A673 (cell line): Measurements from ENCODE around the gene HSD17B3. TPM values are rescaled to one million over a fixed set of nuclear protein-coding genes. Genes with fewer than 3 reads are reported as not detected.

ENCODE experiments used
- BruUV-seq: library from RNA; stranded (reverse); fragments of 400-500 nt; replicated peaks from 2 replicates; lab custom pipeline; 2021; lab: Mats Ljungman, UMichigan
- CTCF ChIA-PET: fragments of 300-600 bp; sonication (Branson Sonifier 250); formaldehyde crosslinking; loops from one replicate; lab custom pipeline; 2022; ENCODE audit warnings: antibody characterized with exemption; lab: Charles Lee
- POLR2A ChIA-PET: fragments of 300-600 bp; sonication (Branson Sonifier 250); formaldehyde crosslinking; loops from one replicate; lab custom pipeline; 2022; ENCODE audit warnings: antibody characterized with exemption; ENCODE audit not compliant: low non-redundant PET; lab: Charles Lee
- DNase-seq: peaks from one replicate; pipeline ENCODE4 v3.0.0-alpha.2; 2015; ENCODE audit warnings: low spot score
- H3K27ac ChIP-seq: fragments of 200-600 bp; sonication (generic); 2 replicates; pipeline ENCODE4 v1.5.1; 2016; ENCODE audit warnings: mixed run types, low read depth, mild to moderate bottlenecking, mixed read lengths, antibody characterized with exemption, low read length; ENCODE audit not compliant: poor library complexity, severe bottlenecking
- H3K27me3 ChIP-seq: fragments of 200-600 bp; sonication (generic); replicated peaks from 2 replicates; pipeline ENCODE4 v1.6.1; 2017; ENCODE audit warnings: mixed run types, low read depth, mild to moderate bottlenecking, mixed read lengths, antibody characterized with exemption, low read length; ENCODE audit not compliant: insufficient read depth, poor library complexity
- H3K36me3 ChIP-seq: fragments of 200-600 bp; sonication (generic); 2 replicates; pipeline ENCODE4 v1.6.1; 2016; ENCODE audit warnings: mixed run types, mild to moderate bottlenecking, mixed read lengths, antibody characterized with exemption, low read length; ENCODE audit not compliant: insufficient read depth, poor library complexity, severe bottlenecking
- H3K4me1 ChIP-seq: fragments of 200-600 bp; sonication (generic); 2 replicates; pipeline ENCODE4 v1.6.1; 2017; ENCODE audit warnings: mixed run types, mild to moderate bottlenecking, mixed read lengths, antibody characterized with exemption, low read length; ENCODE audit not compliant: insufficient read depth, poor library complexity, severe bottlenecking
- H3K4me3 ChIP-seq: fragments of 200-600 bp; sonication (generic); 2 replicates; pipeline ENCODE4 v1.5.1; 2016; ENCODE audit warnings: low read depth, mixed run types, mild to moderate bottlenecking, mixed read lengths, low read length; ENCODE audit not compliant: poor library complexity, severe bottlenecking
- H3K9me3 ChIP-seq: fragments of 200-600 bp; sonication (generic); 2 replicates; pipeline ENCODE4 v1.6.1; 2016; ENCODE audit warnings: mixed run types, low read depth, mild to moderate bottlenecking, mixed read lengths, antibody characterized with exemption, low read length; ENCODE audit not compliant: poor library complexity, severe bottlenecking
- EZH2 ChIP-seq: fragments of 200-600 bp; sonication (generic); IDR thresholded peaks from 2 replicates; pipeline ENCODE4 v1.6.1; 2017; ENCODE audit warnings: borderline replicate concordance, low read depth, mild to moderate bottlenecking, mixed read lengths, antibody characterized with exemption, low read length; ENCODE audit not compliant: poor library complexity, severe bottlenecking
- intact Hi-C: fragments of 100-400 bp; cut with micrococcal nuclease; formaldehyde crosslinking; loops from one replicate; pipeline ENCODE4 v1.10.0; 2022; ENCODE audit not compliant: unreplicated experiment
- total RNA-seq: library from RNA; stranded (reverse); gene quantifications from 2 replicates; pipeline ENCODE4 v1.2.3, GENCODE V29; 2021
- TF ChIP-seq, protein P1 (sequence below): fragments of 300-800, 200-600 bp; sonication (generic); conservative IDR thresholded peaks from 2 replicates; pipeline ENCODE4 v1.5.1; 2017; ENCODE audit warnings: low read depth, mild to moderate bottlenecking, antibody characterized with exemption, low read length, moderate library complexity, mixed read lengths

Gene HSD17B3
- total RNA-seq, 1 experiment from 2014 or later, result not detected

DNA sequence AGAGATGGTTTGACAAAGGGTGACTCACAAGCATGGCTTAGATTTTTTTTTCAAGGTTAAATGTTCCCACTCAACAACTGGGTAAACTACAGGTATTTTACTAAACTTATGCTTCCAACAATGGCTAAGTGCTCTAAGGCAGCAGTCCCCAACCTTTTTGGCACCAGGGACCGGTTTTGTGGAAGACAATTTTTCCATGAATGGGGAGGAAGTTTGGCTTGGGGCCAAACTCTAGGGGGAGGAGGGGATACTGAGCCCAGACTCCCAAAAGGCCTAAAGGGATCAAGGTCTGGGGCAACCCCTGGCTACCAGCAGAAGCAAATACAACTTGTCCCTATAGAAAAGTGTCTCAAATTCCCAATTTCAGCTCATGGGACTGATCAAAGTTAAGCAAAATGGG lies 32.0 kb upstream of the HSD17B3 start:
- CTCF ChIA-PET, result no interaction called here
- intact Hi-C loops, result no loop called here

DNA sequence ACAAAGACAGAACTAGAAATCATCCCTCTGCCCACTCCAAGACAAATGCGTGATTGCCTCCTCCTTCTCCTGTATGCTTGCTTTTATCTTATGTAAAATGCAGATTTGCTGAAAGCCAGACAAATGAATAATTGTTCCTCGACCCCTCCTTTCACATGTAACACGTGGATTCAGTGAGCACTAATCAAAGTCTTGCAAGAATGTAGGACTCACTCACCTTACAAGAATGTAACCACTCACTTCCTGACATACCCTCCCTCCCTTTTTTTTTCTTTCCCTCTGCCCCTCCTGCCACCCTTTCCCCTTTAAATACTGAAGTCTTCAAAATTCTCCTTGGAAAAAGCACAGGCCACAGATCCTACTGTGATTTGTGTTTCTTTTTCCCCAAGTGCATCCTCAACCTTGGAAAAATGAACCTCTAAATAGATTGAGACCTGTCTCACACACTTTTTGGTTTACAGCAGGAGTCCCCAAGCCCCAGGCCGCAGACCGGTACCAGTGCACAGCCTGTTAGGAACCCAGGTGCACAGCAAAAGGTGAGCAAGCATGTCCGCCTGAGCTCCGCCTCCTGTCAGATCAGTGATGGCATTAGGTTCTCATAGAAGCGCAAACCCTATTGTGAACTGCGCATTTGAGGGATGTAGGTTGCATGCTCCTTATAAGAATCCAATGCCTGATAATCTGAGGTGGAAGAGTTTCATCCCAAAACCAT lies 29.4 kb upstream of the HSD17B3 start:
- POLR2A ChIA-PET, result no interaction called here
- no peak for TF ChIP-seq EZH2
- TF ChIP-seq, protein P1, sequence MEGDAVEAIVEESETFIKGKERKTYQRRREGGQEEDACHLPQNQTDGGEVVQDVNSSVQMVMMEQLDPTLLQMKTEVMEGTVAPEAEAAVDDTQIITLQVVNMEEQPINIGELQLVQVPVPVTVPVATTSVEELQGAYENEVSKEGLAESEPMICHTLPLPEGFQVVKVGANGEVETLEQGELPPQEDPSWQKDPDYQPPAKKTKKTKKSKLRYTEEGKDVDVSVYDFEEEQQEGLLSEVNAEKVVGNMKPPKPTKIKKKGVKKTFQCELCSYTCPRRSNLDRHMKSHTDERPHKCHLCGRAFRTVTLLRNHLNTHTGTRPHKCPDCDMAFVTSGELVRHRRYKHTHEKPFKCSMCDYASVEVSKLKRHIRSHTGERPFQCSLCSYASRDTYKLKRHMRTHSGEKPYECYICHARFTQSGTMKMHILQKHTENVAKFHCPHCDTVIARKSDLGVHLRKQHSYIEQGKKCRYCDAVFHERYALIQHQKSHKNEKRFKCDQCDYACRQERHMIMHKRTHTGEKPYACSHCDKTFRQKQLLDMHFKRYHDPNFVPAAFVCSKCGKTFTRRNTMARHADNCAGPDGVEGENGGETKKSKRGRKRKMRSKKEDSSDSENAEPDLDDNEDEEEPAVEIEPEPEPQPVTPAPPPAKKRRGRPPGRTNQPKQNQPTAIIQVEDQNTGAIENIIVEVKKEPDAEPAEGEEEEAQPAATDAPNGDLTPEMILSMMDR, result no peak
- Histone ChIP-seq H3K4me1 (no peaks in the 10 kb centered on the region), H3K9me3 (no peaks in the 10 kb centered on the region), H3K36me3 (no peaks in the 10 kb centered on the region), H3K27me3 (no peaks in the 10 kb centered on the region), H3K4me3 (no peak overlapping the region), H3K27ac (no peak overlapping the region)
- CTCF ChIA-PET, result no interaction called here
- intact Hi-C loops, result no loop called here
- BruUV-seq, result no TSS peak
- no peak for DNase-seq

More for the DNA sequence above, 32.0 kb upstream of the HSD17B3 start:
- no peak for DNase-seq
- no peak overlapping the region for H3K27ac ChIP-seq
- POLR2A ChIA-PET, result no interaction called here
- no peaks in the 10 kb centered on the region for H3K27me3 ChIP-seq
- no peaks in the 10 kb centered on the region for H3K36me3 ChIP-seq
- TF ChIP-seq, protein P1, result no peak
- TF ChIP-seq EZH2, result no peak
- BruUV-seq, result no TSS peak
- H3K9me3 ChIP-seq, result no peaks in the 10 kb centered on the region
- H3K4me1 ChIP-seq, result no peaks in the 10 kb centered on the region
- H3K4me3 ChIP-seq, result no peak overlapping the region

DNA sequence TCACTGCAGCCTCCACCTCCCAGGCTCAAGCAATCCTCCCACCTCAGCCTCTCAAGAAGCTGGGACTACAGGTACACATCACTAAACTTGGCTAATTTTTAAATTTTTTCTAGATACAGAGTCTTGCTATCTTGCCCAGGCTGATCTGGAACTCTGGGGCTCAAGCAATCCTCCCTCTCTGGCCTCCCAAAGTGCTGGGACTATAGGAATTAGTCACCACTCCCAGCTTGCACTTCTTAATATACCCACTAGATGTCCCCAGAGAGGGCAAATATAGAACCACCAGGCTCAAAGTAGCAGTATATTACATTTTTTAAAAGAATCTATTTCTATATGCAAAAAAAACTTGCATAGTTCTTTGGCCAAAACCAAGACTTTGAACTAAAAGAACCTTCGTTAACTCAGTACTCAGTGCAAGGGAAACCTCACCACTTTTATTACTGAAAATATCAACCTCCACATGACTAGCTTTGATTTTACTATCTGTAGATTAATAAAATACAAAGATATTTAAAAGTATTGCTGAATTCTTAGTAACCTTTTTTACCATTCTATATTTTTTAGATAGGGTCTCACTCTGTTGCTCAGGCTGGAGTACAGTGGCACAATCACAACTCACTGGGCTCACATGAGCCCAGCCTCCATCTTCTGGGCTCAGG lies 25.8 kb upstream of the HSD17B3 start:
- POLR2A ChIA-PET, result no interaction called here
- peak; percentile 71 for DNase-seq
- intact Hi-C loops, result loop anchor here (1.0 to 5.0 kb wide), 3 partner anchors 84 to 339 kb away; no protein-coding TSS in a partner anchor

More for the DNA sequence above, 25.8 kb upstream of the HSD17B3 start:
- Histone ChIP-seq H3K27ac (no peak overlapping the region), H3K9me3 (no peaks in the 10 kb centered on the region), H3K36me3 (no peaks in the 10 kb centered on the region), H3K27me3 (no peaks in the 10 kb centered on the region), H3K4me3 (no peak overlapping the region), H3K4me1 (no peaks in the 10 kb centered on the region)
- CTCF ChIA-PET, result interaction anchor here (0.8 kb wide), 1 partner anchor 339 kb away, joined by 3 read pairs; no protein-coding TSS in a partner anchor
- TF ChIP-seq, protein P1, result peak; percentile 77
- no peak for TF ChIP-seq EZH2
- BruUV-seq, result no TSS peak
